ENCODE measurements around the gene SOX18.

The SOX18 gene

GRCh38 chr20:64035066-64035932 is 14.1 kb downstream of the SOX18 start:
- Histone ChIP-seq H3K36me3 (ENCODE audit: control insufficient read depth, insufficient read depth, low read length) (peaks cover 37% of the 10 kb centered on the region), H3K27ac (ENCODE audit: low read depth, low read length, severe bottlenecking) (no peak overlapping the region), H3K9me3 (ENCODE audit: control insufficient read depth, low read length) (no peaks in the 10 kb centered on the region), H3K4me1 (ENCODE audit: control insufficient read depth, insufficient read depth, low read length, poor library complexity, severe bottlenecking) (peaks cover 6% of the 10 kb centered on the region), H3K4me3 (ENCODE audit: extremely low read depth, insufficient read depth, low read length, poor library complexity, severe bottlenecking) (no peak overlapping the region)
- 84 to 94% methylated on average over 10 to 17 of the region's 17 CpGs for WGBS, 2 experiments (ENCODE audit: insufficient coverage in 2 of 2)

- Histone ChIP-seq H3K36me3 (ENCODE audit: control insufficient read depth, insufficient read depth, low read length) (peaks cover 48% of the 10 kb centered on the region), H3K4me3 (ENCODE audit: extremely low read depth, insufficient read depth, low read length, poor library complexity, severe bottlenecking) (no peak overlapping the region), H3K4me1 (ENCODE audit: control insufficient read depth, insufficient read depth, low read length, poor library complexity, severe bottlenecking) (peaks cover 6% of the 10 kb centered on the region), H3K9me3 (ENCODE audit: control insufficient read depth, low read length) (no peaks in the 10 kb centered on the region), H3K27ac (ENCODE audit: low read depth, low read length, severe bottlenecking) (no peak overlapping the region)
- 87 to 91% methylated on average over 9 to 11 of the region's 11 CpGs for WGBS, 2 experiments (ENCODE audit: insufficient coverage in 2 of 2)
Observed at GRCh38 chr20:64033981-64034493, 15.4 kb downstream of the SOX18 start.

- Histone ChIP-seq H3K4me3 (ENCODE audit: extremely low read depth, insufficient read depth, low read length, poor library complexity, severe bottlenecking) (no peak overlapping the region), H3K27ac (ENCODE audit: low read depth, low read length, severe bottlenecking) (no peak overlapping the region), H3K9me3 (ENCODE audit: control insufficient read depth, low read length) (no peaks in the 10 kb centered on the region), H3K36me3 (ENCODE audit: control insufficient read depth, insufficient read depth, low read length) (peaks cover 59% of the 10 kb centered on the region), H3K4me1 (ENCODE audit: control insufficient read depth, insufficient read depth, low read length, poor library complexity, severe bottlenecking) (peaks cover 6% of the 10 kb centered on the region)
- WGBS, 2 experiments (ENCODE audit: insufficient coverage in 2 of 2): 94 to 96% methylated on average over 29 to 31 of the region's 31 CpGs
Observed at GRCh38 chr20:64032706-64033624, 16.5 kb downstream of the SOX18 start.

GRCh38 chr20:64031822-64032314 is 17.6 kb downstream of the SOX18 start:
- no peaks in the 10 kb centered on the region for H3K9me3 ChIP-seq (ENCODE audit: control insufficient read depth, low read length)
- no peak overlapping the region for H3K27ac ChIP-seq (ENCODE audit: low read depth, low read length, severe bottlenecking)
- H3K4me3 ChIP-seq (ENCODE audit: extremely low read depth, insufficient read depth, low read length, poor library complexity, severe bottlenecking): no peak overlapping the region
- peaks cover 6% of the 10 kb centered on the region for H3K4me1 ChIP-seq (ENCODE audit: control insufficient read depth, insufficient read depth, low read length, poor library complexity, severe bottlenecking)
- peaks cover 70% of the 10 kb centered on the region for H3K36me3 ChIP-seq (ENCODE audit: control insufficient read depth, insufficient read depth, low read length)
- 89 to 96% methylated on average over 12 to 14 of the region's 19 CpGs for WGBS, 2 experiments (ENCODE audit: insufficient coverage in 2 of 2)

- Histone ChIP-seq H3K36me3 (ENCODE audit: control insufficient read depth, insufficient read depth, low read length) (peaks cover 83% of the 10 kb centered on the region), H3K4me3 (ENCODE audit: extremely low read depth, insufficient read depth, low read length, poor library complexity, severe bottlenecking) (no peak overlapping the region), H3K9me3 (ENCODE audit: control insufficient read depth, low read length) (no peaks in the 10 kb centered on the region), H3K4me1 (ENCODE audit: control insufficient read depth, insufficient read depth, low read length, poor library complexity, severe bottlenecking) (no peaks in the 10 kb centered on the region), H3K27ac (ENCODE audit: low read depth, low read length, severe bottlenecking) (no peak overlapping the region)
- WGBS, 2 experiments (ENCODE audit: insufficient coverage in 2 of 2): 94 to 95% methylated on average over 19 to 20 of the region's 20 CpGs
Observed at GRCh38 chr20:64030371-64031134, 18.9 kb downstream of the SOX18 start.

GRCh38 chr20:64029293-64030117 is 19.9 kb downstream of the SOX18 start:
- WGBS, 2 experiments (ENCODE audit: insufficient coverage in 2 of 2): 97 to 98% methylated on average over 36 to 38 of the region's 38 CpGs
- Histone ChIP-seq H3K9me3 (ENCODE audit: control insufficient read depth, low read length) (no peaks in the 10 kb centered on the region), H3K27ac (ENCODE audit: low read depth, low read length, severe bottlenecking) (no peak overlapping the region), H3K4me1 (ENCODE audit: control insufficient read depth, insufficient read depth, low read length, poor library complexity, severe bottlenecking) (no peaks in the 10 kb centered on the region), H3K36me3 (ENCODE audit: control insufficient read depth, insufficient read depth, low read length) (peaks cover 89% of the 10 kb centered on the region), H3K4me3 (ENCODE audit: extremely low read depth, insufficient read depth, low read length, poor library complexity, severe bottlenecking) (no peak overlapping the region)

GRCh38 chr20:64027981-64028685 is 21.3 kb downstream of the SOX18 start:
- Histone ChIP-seq H3K36me3 (ENCODE audit: control insufficient read depth, insufficient read depth, low read length) (peaks cover 95% of the 10 kb centered on the region), H3K9me3 (ENCODE audit: control insufficient read depth, low read length) (no peaks in the 10 kb centered on the region), H3K27ac (ENCODE audit: low read depth, low read length, severe bottlenecking) (no peak overlapping the region), H3K4me3 (ENCODE audit: extremely low read depth, insufficient read depth, low read length, poor library complexity, severe bottlenecking) (no peak overlapping the region), H3K4me1 (ENCODE audit: control insufficient read depth, insufficient read depth, low read length, poor library complexity, severe bottlenecking) (no peaks in the 10 kb centered on the region)
- 92 to 94% methylated on average over 21 to 24 of the region's 24 CpGs for WGBS, 2 experiments (ENCODE audit: insufficient coverage in 2 of 2)

- Histone ChIP-seq H3K4me3 (ENCODE audit: extremely low read depth, insufficient read depth, low read length, poor library complexity, severe bottlenecking) (no peak overlapping the region), H3K9me3 (ENCODE audit: control insufficient read depth, low read length) (no peaks in the 10 kb centered on the region), H3K4me1 (ENCODE audit: control insufficient read depth, insufficient read depth, low read length, poor library complexity, severe bottlenecking) (no peaks in the 10 kb centered on the region), H3K27ac (ENCODE audit: low read depth, low read length, severe bottlenecking) (no peak overlapping the region), H3K36me3 (ENCODE audit: control insufficient read depth, insufficient read depth, low read length) (peaks cover 97% of the 10 kb centered on the region)
- WGBS, 2 experiments (ENCODE audit: insufficient coverage in 2 of 2): 95% methylated on average over 23 to 29 of the region's 29 CpGs
Observed at GRCh38 chr20:64025826-64026412, 23.5 kb downstream of the SOX18 start.
